ENCODE results near the gene TFAP2E. TPM values are rescaled to one million over a fixed set of nuclear protein-coding genes. Genes with fewer than 3 reads are reported as not detected.

The TFAP2E gene
- total RNA-seq, 1 experiment from 2014 or later, result 3.2 TPM

DNA sequence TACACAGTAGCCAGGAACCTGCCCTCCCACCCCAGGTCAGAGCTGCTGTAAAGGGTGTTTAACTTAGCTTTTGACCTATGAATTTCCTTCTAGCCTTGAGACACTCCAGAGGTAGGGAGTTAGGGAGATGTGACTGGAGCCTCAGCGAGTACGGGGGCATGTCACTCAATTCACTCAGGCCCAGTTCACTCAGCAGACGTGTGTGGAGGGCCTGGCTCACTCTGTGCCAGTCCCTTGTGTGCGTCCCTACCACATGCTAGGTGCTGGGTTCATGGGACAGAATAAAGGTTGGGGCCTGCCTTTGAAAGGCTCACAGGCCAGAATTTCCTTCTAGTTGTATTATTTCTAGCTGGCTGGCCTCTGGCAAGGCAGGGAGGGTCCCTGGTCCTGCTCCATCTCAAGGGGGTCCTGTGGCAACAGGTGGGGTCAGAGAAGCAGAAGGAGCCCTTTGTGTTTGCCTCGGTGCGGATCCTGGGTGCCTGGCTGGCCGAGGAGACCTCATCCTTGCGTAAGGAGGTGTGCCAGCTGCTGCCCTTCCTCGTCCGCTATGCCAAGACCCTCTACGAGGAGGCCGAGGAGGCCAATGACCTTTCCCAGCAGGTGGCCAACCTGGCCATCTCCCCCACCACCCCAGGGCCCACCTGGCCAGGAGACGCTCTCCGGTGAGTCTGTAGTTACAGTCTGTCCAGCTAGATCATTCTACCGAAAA is 11.0 kb upstream of the TFAP2E start:
- in situ Hi-C loops (cut with HindIII; ENCODE audit: low pct_unique_long_range_greater_than_20kb, low sequenced_read_pairs), result no loop called here
- BruUV-seq (replicated peaks), result no TSS peak

DNA sequence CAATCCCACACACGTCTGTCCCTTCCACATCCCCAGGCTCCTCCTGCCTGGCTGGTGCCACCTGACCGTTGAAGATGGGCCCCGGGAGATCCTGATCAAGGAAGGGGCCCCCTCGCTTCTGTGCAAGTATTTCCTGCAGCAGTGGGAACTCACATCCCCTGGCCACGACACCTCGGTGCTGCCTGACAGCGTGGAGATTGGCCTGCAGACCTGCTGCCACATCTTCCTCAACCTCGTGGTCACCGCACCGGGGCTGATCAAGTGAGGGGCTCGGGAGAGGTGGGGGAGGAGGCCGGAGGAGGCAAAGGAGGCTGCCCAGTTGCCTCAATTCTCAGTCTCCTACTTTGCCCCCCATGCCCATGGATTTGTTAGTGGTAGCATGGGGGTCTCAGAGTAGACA is 9.9 kb upstream of the TFAP2E start:
- Histone ChIP-seq H3K27me3 (ENCODE audit: control insufficient read depth, insufficient read depth, low read length) (no peaks in the 10 kb centered on the region), H3K4me1 (ENCODE audit: control insufficient read depth, insufficient read depth, low read length) (peaks cover 10% of the 10 kb centered on the region), H3K36me3 (ENCODE audit: control insufficient read depth, insufficient read depth, low read length) (no peaks in the 10 kb centered on the region; the same call in none of the 2 replicates), H3K27ac (ENCODE audit: low read length) (no peak overlapping the region), H3K4me3 (ENCODE audit: low read depth in 2 of 2, low read length in 2 of 2) (no peak overlapping the region), H3K9me3 (ENCODE audit: control insufficient read depth, insufficient read depth, low read depth, low read length) (no peaks in the 10 kb centered on the region)
- DNase-seq (ENCODE audit: low read depth, low spot score), result no peak
- TF ChIP-seq SIN3A (IDR thresholded peaks at IDR 0.05; ENCODE audit: borderline replicate concordance, insufficient read depth, low read depth, low read length), result no peak
- ChIA-PET POLR2A (no interaction called here), CTCF (no interaction called here)
- intact Hi-C loops (cut with micrococcal nuclease; ENCODE audit: unreplicated experiment), result no loop called here
- no peak for ATAC-seq
- no TSS peak for BruUV-seq (replicated peaks)
- in situ Hi-C loops (cut with HindIII; ENCODE audit: low pct_unique_long_range_greater_than_20kb, low sequenced_read_pairs), result no loop called here

More for the DNA sequence above, 11.0 kb upstream of the TFAP2E start:
- Histone ChIP-seq H3K27me3 (ENCODE audit: control insufficient read depth, insufficient read depth, low read length) (no peaks in the 10 kb centered on the region), H3K36me3 (ENCODE audit: control insufficient read depth, insufficient read depth, low read length) (peaks cover 2% of the 10 kb centered on the region), H3K27ac (ENCODE audit: low read length) (no peak overlapping the region), H3K4me1 (ENCODE audit: control insufficient read depth, insufficient read depth, low read length) (peaks cover 10% of the 10 kb centered on the region), H3K4me3 (ENCODE audit: low read depth in 2 of 2, low read length in 2 of 2) (no peak overlapping the region), H3K9me3 (ENCODE audit: control insufficient read depth, insufficient read depth, low read depth, low read length) (no peaks in the 10 kb centered on the region)
- POLR2A ChIA-PET, result no interaction called here
- DNase-seq (ENCODE audit: low read depth, low spot score), result no peak
- intact Hi-C loops (cut with micrococcal nuclease; ENCODE audit: unreplicated experiment), result no loop called here
- ATAC-seq, result no peak
- no peak for TF ChIP-seq REST (IDR thresholded peaks at IDR 0.05; ENCODE audit: insufficient read depth in 1 of 2, low read depth in 2 of 2, low read length in 1 of 2)
- CTCF ChIA-PET, result interaction anchor here (0.9 kb wide), 1 partner anchor 82 kb away, joined by 3 read pairs; no protein-coding TSS in a partner anchor

DNA sequence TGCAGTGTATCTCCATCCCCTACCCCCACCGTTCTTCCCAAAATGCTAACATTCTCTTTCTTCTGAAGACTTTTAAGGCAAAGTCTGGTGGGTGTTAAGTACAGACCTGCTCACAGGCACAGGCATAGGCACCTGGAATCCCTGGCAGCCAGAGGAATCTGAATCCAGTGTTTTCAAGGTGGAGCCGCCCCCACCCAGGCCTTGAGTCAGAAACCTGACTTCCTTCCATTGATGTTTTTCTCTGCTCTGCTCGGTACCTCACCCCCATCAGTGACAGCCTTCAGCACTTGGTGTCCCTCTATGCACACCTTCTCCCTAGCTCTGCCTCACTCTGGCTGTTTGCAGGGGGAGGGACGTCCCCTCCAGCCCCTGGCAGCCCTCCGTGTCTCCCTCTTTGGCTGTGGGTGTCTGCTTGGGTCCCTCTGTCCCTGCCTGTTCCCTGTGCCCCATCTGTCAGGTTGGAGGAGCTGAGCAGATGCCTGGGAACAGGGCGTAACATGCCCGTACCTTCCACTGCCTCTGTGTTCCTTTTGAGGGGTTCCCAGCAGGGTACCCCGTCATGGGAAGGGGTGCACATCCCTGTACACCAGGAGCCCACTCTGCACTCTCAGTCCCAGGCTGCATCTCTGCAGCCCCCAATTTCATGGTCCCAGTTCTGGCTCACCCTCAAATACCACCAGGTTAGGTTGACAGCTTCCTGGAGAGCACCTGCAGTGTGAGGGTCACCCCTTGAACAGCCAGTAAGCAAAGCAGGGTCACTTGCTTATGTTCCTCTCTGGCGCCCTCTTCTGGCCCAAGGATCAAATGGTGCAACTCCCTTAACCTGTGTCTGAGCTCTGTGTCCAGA is 8.9 kb upstream of the TFAP2E start:
- H3K27me3 ChIP-seq (ENCODE audit: control insufficient read depth, insufficient read depth, low read length), result no peaks in the 10 kb centered on the region
- in situ Hi-C loops (cut with HindIII; ENCODE audit: low pct_unique_long_range_greater_than_20kb, low sequenced_read_pairs) (no loop called here), intact Hi-C loops (cut with micrococcal nuclease; ENCODE audit: unreplicated experiment) (loop anchor here (1.0 kb wide), 1 partner anchor 113 kb away; no protein-coding TSS in a partner anchor)
- ATAC-seq (peak; percentile 70), DNase-seq (ENCODE audit: low read depth, low spot score) (no peak)
- BruUV-seq (replicated peaks), result no TSS peak
- H3K9me3 ChIP-seq (ENCODE audit: control insufficient read depth, insufficient read depth, low read depth, low read length), result no peaks in the 10 kb centered on the region
- no peak overlapping the region for H3K4me3 ChIP-seq (ENCODE audit: low read depth in 2 of 2, low read length in 2 of 2)
- ChIA-PET POLR2A (interaction anchor here (0.6 kb wide), 1 partner anchor 74 kb away, joined by 4 read pairs; no protein-coding TSS in a partner anchor), CTCF (interaction anchor here (0.6 to 2.2 kb wide), 6 partner anchors 8 to 151 kb away, joined by 3 to 45 read pairs (median 4); partner anchors contain the start of gene TFAP2E)
- peaks cover 1% of the 10 kb centered on the region for H3K4me1 ChIP-seq (ENCODE audit: control insufficient read depth, insufficient read depth, low read length)
- H3K27ac ChIP-seq (ENCODE audit: low read length), result no peak overlapping the region; the same call in 1 of the 2 replicates
- no peaks in the 10 kb centered on the region; the same call in 1 of the 2 replicates for H3K36me3 ChIP-seq (ENCODE audit: control insufficient read depth, insufficient read depth, low read length)
- TF ChIP-seq, protein P1, sequence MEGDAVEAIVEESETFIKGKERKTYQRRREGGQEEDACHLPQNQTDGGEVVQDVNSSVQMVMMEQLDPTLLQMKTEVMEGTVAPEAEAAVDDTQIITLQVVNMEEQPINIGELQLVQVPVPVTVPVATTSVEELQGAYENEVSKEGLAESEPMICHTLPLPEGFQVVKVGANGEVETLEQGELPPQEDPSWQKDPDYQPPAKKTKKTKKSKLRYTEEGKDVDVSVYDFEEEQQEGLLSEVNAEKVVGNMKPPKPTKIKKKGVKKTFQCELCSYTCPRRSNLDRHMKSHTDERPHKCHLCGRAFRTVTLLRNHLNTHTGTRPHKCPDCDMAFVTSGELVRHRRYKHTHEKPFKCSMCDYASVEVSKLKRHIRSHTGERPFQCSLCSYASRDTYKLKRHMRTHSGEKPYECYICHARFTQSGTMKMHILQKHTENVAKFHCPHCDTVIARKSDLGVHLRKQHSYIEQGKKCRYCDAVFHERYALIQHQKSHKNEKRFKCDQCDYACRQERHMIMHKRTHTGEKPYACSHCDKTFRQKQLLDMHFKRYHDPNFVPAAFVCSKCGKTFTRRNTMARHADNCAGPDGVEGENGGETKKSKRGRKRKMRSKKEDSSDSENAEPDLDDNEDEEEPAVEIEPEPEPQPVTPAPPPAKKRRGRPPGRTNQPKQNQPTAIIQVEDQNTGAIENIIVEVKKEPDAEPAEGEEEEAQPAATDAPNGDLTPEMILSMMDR (IDR thresholded peaks at IDR 0.05), result peak; percentile 94
- no peak for TF ChIP-seq SIN3A (IDR thresholded peaks at IDR 0.05; ENCODE audit: borderline replicate concordance, insufficient read depth, low read depth, low read length)
